Left lobe of liver (tissue), 2 donors: ENCODE data around the gene KATNA1. TPM values are rescaled to one million over a fixed set of nuclear protein-coding genes. Genes with fewer than 3 reads are reported as not detected.

Source experiments
- ATAC-seq: fragments of 200-7000 bp; cut with Tn5 transposase; one replicate; pipeline ENCODE4 v1.9.1; 2020; ENCODE audit warnings: mild to moderate bottlenecking, moderate library complexity
- DNase-seq: peaks from one replicate; pipeline ENCODE4 v3.0.0-alpha.2; 2020; ENCODE audit warnings: low spot score
- total RNA-seq: library from RNA; stranded (reverse); gene quantifications from one replicate; pipeline ENCODE4 v1.2.1, GENCODE V29; 2021
- donor health status: DM: no; HTN: no; CAD: no; lungs with moderate emphysema.
- donor health status: DM: no; HTN: yes; CAD: no.

KATNA1 gene
- total RNA-seq, 1 donor from 2014 or later = 6.1 TPM

- DNase-seq = no peak
- peak; percentile 40 for ATAC-seq
Observed at GRCh38 chr6:149545258-149545753, 103.2 kb downstream of the KATNA1 start.

Other genes with a start within 250 kb of the KATNA1 start
- 1.1 TPM for gene SUMO4, start 248.5 kb downstream of the KATNA1 start, total RNA-seq
- gene ZC3H12D, start 163.7 kb downstream of the KATNA1 start, total RNA-seq = 0.86 TPM
- gene PPIL4, start 102.7 kb downstream of the KATNA1 start, total RNA-seq = 7.0 TPM
- 18.6 TPM for gene GINM1, start 82.3 kb downstream of the KATNA1 start, total RNA-seq
- gene LATS1, start 69.4 kb upstream of the KATNA1 start, total RNA-seq = 10.2 TPM
- gene NUP43, start 97.8 kb upstream of the KATNA1 start, total RNA-seq = 9.3 TPM
- 53.2 TPM for gene PCMT1, start 101.0 kb upstream of the KATNA1 start, total RNA-seq
- gene LRP11, start 215.6 kb upstream of the KATNA1 start, total RNA-seq = 11.1 TPM
- not detected for gene RAET1E, start 249.4 kb upstream of the KATNA1 start, total RNA-seq